Kidney (tissue), 22 donors: ENCODE data around the gene GRAMD1C. TPM values are rescaled to one million over a fixed set of nuclear protein-coding genes. Genes with fewer than 3 reads are reported as not detected.
A peak's percentile ranks its signal among the peaks of the same experiment; 100 is the strongest.

Experiments
- DNase-seq, 5 donors: peaks; one replicate each; pipeline ENCODE4 v3.0.0-alpha.2; 2013 to 2020
- FAIRE-seq: peaks from 2 replicates; lab custom pipeline; 2012; peaks lifted over from hg19 to GRCh38; lab: Jason Lieb, UNC
- H3K27ac ChIP-seq, 2 donors: one replicate each; pipeline ENCODE4 v1.7.0; 2013; ENCODE audit warnings: low read depth in 2 of 2, low read length in 2 of 2, inconsistent platforms in 1 of 2
- H3K27me3 ChIP-seq: one replicate; pipeline ENCODE4 v1.7.1; 2013; ENCODE audit warnings: low read length, inconsistent platforms; ENCODE audit not compliant: control insufficient read depth, insufficient read depth
- H3K36me3 ChIP-seq, 3 donors: one replicate each; pipeline versions ENCODE4 v1.7.0 to v1.7.1; 2013; ENCODE audit warnings: low read length in 3 of 3, control low read depth in 1 of 3, inconsistent platforms in 1 of 3; ENCODE audit not compliant: insufficient read depth in 3 of 3, control insufficient read depth in 2 of 3
- H3K4me1 ChIP-seq, 3 donors: one replicate each; pipeline versions ENCODE4 v1.7.0 to v1.7.1; 2013; ENCODE audit warnings: low read length in 3 of 3, inconsistent platforms in 1 of 3, low read depth in 1 of 3; ENCODE audit not compliant: control insufficient read depth in 2 of 3, insufficient read depth in 2 of 3
- H3K4me3 ChIP-seq, 3 donors: one replicate each; pipeline versions ENCODE4 v1.7.0 to v1.8.1; 2013; ENCODE audit warnings: low read length in 3 of 3, control low read depth in 1 of 3, inconsistent platforms in 1 of 3
- H3K9ac ChIP-seq, 3 donors: one replicate each; pipeline versions ENCODE4 v1.7.0 to v1.7.1; 2013; ENCODE audit warnings: low read length in 3 of 3, control low read depth in 1 of 3, inconsistent platforms in 1 of 3
- H3K9me3 ChIP-seq, 3 donors: one replicate each; pipeline versions ENCODE4 v1.7.0 to v1.7.1; 2013; ENCODE audit warnings: low read length in 3 of 3, control low read depth in 1 of 3, inconsistent platforms in 1 of 3; ENCODE audit not compliant: control insufficient read depth in 2 of 3, insufficient read depth in 1 of 3
- CTCF ChIP-seq: IDR thresholded peaks from 3 replicates; pipeline ENCODE4 v1.5.1; 2012; ENCODE audit warnings: mild to moderate bottlenecking, moderate library complexity, borderline replicate concordance; ENCODE audit not compliant: insufficient read depth; ENCODE audit errors: extremely low read depth
- intact Hi-C: fragments of 100-400 bp; cut with DNase I; formaldehyde crosslinking; loops from one replicate; pipeline ENCODE4 v1.11.1; 2022
- long read RNA-seq, 10 donors: library from polyadenylated mRNA in 1 of 10; unstranded in 1 of 10; transcript quantifications; one replicate each; pipeline ENCODE4 v2.0.0 and lab custom pipeline, GENCODE V29; 2021 to 2026
- polyA plus RNA-seq: library from polyadenylated mRNA; stranded (reverse); fragments of 350-450 nt; fragmentation: Illumina TruSeq; extraction: RNeasy Lipid Tissue Mini Kit (QIAGEN cat#74804); gene quantifications from one replicate; pipeline ENCODE4 v1.2.3, GENCODE V29; 2014; ENCODE audit warnings: low read depth, low replicate concordance; ENCODE audit not compliant: insufficient read depth
- total RNA-seq: library from RNA; stranded (reverse); fragmentation: NEBNext Ultra II Directional; extraction: Animal tissue kit (Norgen Biotek cat#: 25700); gene quantifications from one replicate; pipeline ENCODE4 v1.2.1, GENCODE V29; 2021
- donor health status: control.
- donor health status: control.
- donor health status: control.
- donor health status: control.
- donor health status: control.
- donor health status: DM: yes; HTN: yes; CAD: no.
- donor health status: Normal renal cell carcinoma (clear cell type).

Gene GRAMD1C
- total RNA-seq (21.0 TPM), polyA plus RNA-seq (21.0 TPM)
- long read RNA-seq, donor 1, full-length matches to known transcripts = 2 of 2 reads
- long read RNA-seq, donor 1, partial matches to known transcripts = 0 of 2 reads
- long read RNA-seq, donor 1, other reads (novel, unspliced or antisense) = 0 of 2 reads
- long read RNA-seq, donor 2, full-length matches to known transcripts = 3 of 3 reads
- long read RNA-seq, donor 2, partial matches to known transcripts = 0 of 3 reads
- long read RNA-seq, donor 2, other reads (novel, unspliced or antisense) = 0 of 3 reads
- long read RNA-seq, donor 3, full-length matches to known transcripts = 5 of 5 reads
- long read RNA-seq, donor 3, partial matches to known transcripts = 0 of 5 reads
- long read RNA-seq, donor 3, other reads (novel, unspliced or antisense) = 0 of 5 reads
- long read RNA-seq, donor 4 = 0 reads
- long read RNA-seq, donor 5 = 0 reads
- long read RNA-seq, donor 6 = 0 reads
- long read RNA-seq, donor 7, full-length matches to known transcripts = 10 of 26 reads
- long read RNA-seq, donor 7, partial matches to known transcripts = 8 of 26 reads
- long read RNA-seq, donor 7, other reads (novel, unspliced or antisense) = 8 of 26 reads
- long read RNA-seq, donor 8, full-length matches to known transcripts = 2 of 2 reads
- long read RNA-seq, donor 8, partial matches to known transcripts = 0 of 2 reads
- long read RNA-seq, donor 8, other reads (novel, unspliced or antisense) = 0 of 2 reads
- long read RNA-seq, donor 9 = 0 reads
- long read RNA-seq, donor 10 = 0 reads

GRCh38 chr3:113838631-113839209, at the start of gene GRAMD1C:
TSS of gene GRAMD1C (plus strand) at chr3:113838788. CDS start at chr3:113838910, 122 bp downstream.
- no peaks in the 10 kb centered on the region for H3K36me3 ChIP-seq
- H3K4me3 ChIP-seq = peak within 1 kb of the TSS; percentile 73 to 89 (median 80)
- intact Hi-C loops = no loop called here
- no peaks in the 10 kb centered on the region for H3K9me3 ChIP-seq
- H3K9ac ChIP-seq = peak within 1 kb of the TSS; percentile 50 to 90 (median 74)
- TF ChIP-seq CTCF = peak; percentile 85
- peak within 1 kb of the TSS; percentile 20 to 56 for H3K27ac ChIP-seq
- no peak for FAIRE-seq
- DNase-seq = peak; percentile 90 to 96 (median 94)
- no peaks in the 10 kb centered on the region for H3K4me1 ChIP-seq
- H3K27me3 ChIP-seq = no peaks in the 10 kb centered on the region

GRCh38 chr3:113791381-113791780, 47.2 kb upstream of the GRAMD1C start:
- FAIRE-seq (no peak), DNase-seq (no peak)
- peaks cover 0 to 27% (median 16%) of the 10 kb centered on the region in 3 donors for H3K36me3 ChIP-seq
- no peaks in the 10 kb centered on the region for H3K4me1 ChIP-seq
- no peaks in the 10 kb centered on the region for H3K27me3 ChIP-seq
- H3K9me3 ChIP-seq = no peaks in the 10 kb centered on the region
- intact Hi-C loops = no loop called here
- no peak overlapping the region for H3K27ac ChIP-seq
- no peak for TF ChIP-seq CTCF
- no peak overlapping the region for H3K9ac ChIP-seq
- H3K4me3 ChIP-seq = no peak overlapping the region

GRCh38 chr3:113794526-113794925, 44.1 kb upstream of the GRAMD1C start:
- no peak overlapping the region for H3K4me3 ChIP-seq
- peaks cover 4 to 48% (median 17%) of the 10 kb centered on the region in 3 donors for H3K36me3 ChIP-seq
- H3K9me3 ChIP-seq = no peaks in the 10 kb centered on the region
- intact Hi-C loops = no loop called here
- FAIRE-seq (no peak), DNase-seq (no peak)
- H3K27me3 ChIP-seq = no peaks in the 10 kb centered on the region
- no peaks in the 10 kb centered on the region for H3K4me1 ChIP-seq
- no peak for TF ChIP-seq CTCF
- H3K9ac ChIP-seq = no peak overlapping the region
- H3K27ac ChIP-seq = no peak overlapping the region
